ENCODE results near the gene GPR84. TPM values are rescaled to one million over a fixed set of nuclear protein-coding genes. Genes with fewer than 3 reads are reported as not detected.

Gene GPR84
- total and polyA plus RNA-seq, 2 of the 13 experiments (the other 11 are each of a cell fraction or from before 2014, with no cell fraction given): not detected

DNA sequence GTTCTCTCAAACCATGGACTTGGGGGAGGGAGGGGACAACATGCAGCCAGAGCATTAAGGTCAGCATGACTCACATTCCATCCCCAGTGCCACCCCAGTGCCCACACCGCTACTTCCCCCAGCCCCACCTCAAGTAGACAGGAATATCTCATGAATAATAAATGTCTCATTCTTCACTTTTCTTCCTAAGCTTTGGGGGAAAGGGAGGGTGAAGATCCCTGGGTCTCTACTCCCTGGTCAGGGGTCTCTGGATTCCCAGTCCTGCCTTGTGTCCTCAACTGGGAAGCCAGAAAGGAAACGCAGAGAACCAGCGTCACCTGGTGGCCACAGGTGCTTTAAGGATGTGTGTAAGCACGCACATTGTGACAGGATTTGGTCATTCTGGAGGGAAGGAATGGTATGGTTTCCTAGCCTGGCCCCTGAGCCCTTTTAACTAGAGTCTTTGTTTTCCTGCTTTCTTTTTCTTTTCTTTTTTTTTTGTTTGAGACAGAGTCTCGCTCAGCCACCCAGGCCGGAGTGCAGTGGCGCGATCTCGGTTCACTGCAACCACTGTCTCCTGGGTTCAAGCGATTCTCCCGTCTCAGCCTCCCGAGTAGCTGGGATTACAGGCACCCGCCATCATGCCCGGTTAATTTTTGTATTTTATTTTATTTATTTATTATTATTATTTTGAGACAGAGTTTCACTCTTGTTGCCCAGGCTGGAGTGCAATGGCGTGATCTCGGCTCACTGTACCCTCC, 3.4 kb downstream of the GPR84 start (continued):
- TF ChIP-seq ATF5 (CRISPR knock-in tag; IDR thresholded peaks at IDR 0.05; ENCODE audit: low read depth): no peak
- TF ChIP-seq SUZ12 (IDR thresholded peaks at IDR 0.05; ENCODE audit: low read depth, low read length): no peak
- TF ChIP-seq FOXK2 (IDR thresholded peaks at IDR 0.05): no peak
- no peak; the same call in 1 of the 2 replicates for TF ChIP-seq CBX5 (CRISPR knock-in tag; IDR thresholded peaks at IDR 0.05; ENCODE audit: borderline replicate concordance)
- TF ChIP-seq, protein P1, sequence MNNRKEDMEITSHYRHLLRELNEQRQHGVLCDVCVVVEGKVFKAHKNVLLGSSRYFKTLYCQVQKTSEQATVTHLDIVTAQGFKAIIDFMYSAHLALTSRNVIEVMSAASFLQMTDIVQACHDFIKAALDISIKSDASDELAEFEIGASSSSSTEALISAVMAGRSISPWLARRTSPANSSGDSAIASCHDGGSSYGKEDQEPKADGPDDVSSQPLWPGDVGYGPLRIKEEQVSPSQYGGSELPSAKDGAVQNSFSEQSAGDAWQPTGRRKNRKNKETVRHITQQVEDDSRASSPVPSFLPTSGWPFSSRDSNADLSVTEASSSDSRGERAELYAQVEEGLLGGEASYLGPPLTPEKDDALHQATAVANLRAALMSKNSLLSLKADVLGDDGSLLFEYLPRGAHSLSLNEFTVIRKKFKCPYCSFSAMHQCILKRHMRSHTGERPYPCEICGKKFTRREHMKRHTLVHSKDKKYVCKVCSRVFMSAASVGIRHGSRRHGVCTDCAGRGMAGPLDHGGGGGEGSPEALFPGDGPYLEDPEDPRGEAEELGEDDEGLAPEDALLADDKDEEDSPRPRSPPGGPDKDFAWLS (CRISPR knock-in tag; IDR thresholded peaks at IDR 0.05; ENCODE audit: borderline replicate concordance): no peak
- TF ChIP-seq GABPA (IDR thresholded peaks at IDR 0.05; ENCODE audit: low read depth, low read length): no peak
- TF ChIP-seq GABPA (CRISPR knock-in tag; IDR thresholded peaks at IDR 0.05; ENCODE audit: low read depth): no peak
- TF ChIP-seq SOX5 (CRISPR knock-in tag; IDR thresholded peaks at IDR 0.05; ENCODE audit: borderline replicate concordance): no peak
- no peak for TF ChIP-seq ZNF552 (CRISPR knock-in tag; IDR thresholded peaks at IDR 0.05; ENCODE audit: borderline replicate concordance)
- TF ChIP-seq ZFX (CRISPR knock-in tag; IDR thresholded peaks at IDR 0.05; ENCODE audit: low read depth): no peak
- no peak for TF ChIP-seq HBP1 (CRISPR knock-in tag; IDR thresholded peaks at IDR 0.05; ENCODE audit: low read depth)
- TF ChIP-seq GLI4 (CRISPR knock-in tag; IDR thresholded peaks at IDR 0.05; ENCODE audit: borderline replicate concordance): 0 out of 2 replicates have a peak, but pooled peaks have one; percentile 72
- TF ChIP-seq ZNF431 (CRISPR knock-in tag; IDR thresholded peaks at IDR 0.05; ENCODE audit: borderline replicate concordance, low read depth): no peak
- TF ChIP-seq ZNF674 (CRISPR knock-in tag; IDR thresholded peaks at IDR 0.05; ENCODE audit: low read depth): no peak
- TF ChIP-seq NFRKB (IDR thresholded peaks at IDR 0.05): no peak
- TF ChIP-seq ZNF543 (CRISPR knock-in tag; IDR thresholded peaks at IDR 0.05): no peak
- TF ChIP-seq ZNF232 (CRISPR knock-in tag; IDR thresholded peaks at IDR 0.05; ENCODE audit: borderline replicate concordance): peak; percentile 43; the same call in 1 of the 2 replicates
- no peak for TF ChIP-seq ZNF33A (CRISPR knock-in tag; IDR thresholded peaks at IDR 0.05; ENCODE audit: borderline replicate concordance)
- no peak for TF ChIP-seq PTBP1 (IDR thresholded peaks at IDR 0.05; ENCODE audit: low read depth, low read length, poor library complexity, severe bottlenecking)
- peak; percentile 95 for TF ChIP-seq SMC3 (IDR thresholded peaks at IDR 0.05; ENCODE audit: low read length)
- TF ChIP-seq GATAD2A (CRISPR knock-in tag; IDR thresholded peaks at IDR 0.05): peak; percentile 59
- TF ChIP-seq, protein P2, sequence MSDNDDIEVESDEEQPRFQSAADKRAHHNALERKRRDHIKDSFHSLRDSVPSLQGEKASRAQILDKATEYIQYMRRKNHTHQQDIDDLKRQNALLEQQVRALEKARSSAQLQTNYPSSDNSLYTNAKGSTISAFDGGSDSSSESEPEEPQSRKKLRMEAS (IDR thresholded peaks at IDR 0.05): peak; percentile 41; the same call in 1 of the 2 replicates
- no peak for TF ChIP-seq ETS1 (CRISPR knock-in tag; IDR thresholded peaks at IDR 0.05)
- no peak for TF ChIP-seq MTA3 (CRISPR knock-in tag; IDR thresholded peaks at IDR 0.05)
- no peak for TF ChIP-seq ZNF24 (IDR thresholded peaks at IDR 0.05)
- TF ChIP-seq TEF (CRISPR knock-in tag; IDR thresholded peaks at IDR 0.05): no peak
- no peak for TF ChIP-seq GTF2F1 (IDR thresholded peaks at IDR 0.05; ENCODE audit: low read length)
